GM23338 (cell line): ENCODE data around the gene FNDC8. TPM values are rescaled to one million over a fixed set of nuclear protein-coding genes. Genes with fewer than 3 reads are reported as not detected.

Experiments used
- ATAC-seq: fragments of 200-7000 bp; cut with Tn5 transposase; 3 replicates; pipeline ENCODE4 v1.9.1; 2020
- DNase-seq: peaks from one replicate; pipeline ENCODE4 v3.0.0-alpha.2; 2015; ENCODE audit warnings: low spot score
- H2AFZ ChIP-seq: fragments of 200-600 bp; sonication (generic); 2 replicates; pipeline ENCODE4 v1.8.0; 2016; ENCODE audit warnings: antibody characterized with exemption, mild to moderate bottlenecking, moderate library complexity
- H3F3A ChIP-seq: fragments of 200-600 bp; sonication (generic); replicated peaks from 2 replicates; pipeline ENCODE4 v1.8.0; 2017; ENCODE audit warnings: antibody characterized with exemption, mixed run types, low read depth
- H3K27ac ChIP-seq: fragments of 200-600 bp; sonication (generic); 2 replicates; pipeline ENCODE4 v1.6.1; 2016; ENCODE audit warnings: low read depth
- H3K27me3 ChIP-seq: fragments of 200-600 bp; sonication (generic); 2 replicates; pipeline ENCODE4 v1.8.0; 2016; ENCODE audit warnings: mild to moderate bottlenecking, mixed run types, moderate library complexity; ENCODE audit not compliant: insufficient read depth
- H3K36me3 ChIP-seq: fragments of 200-600 bp; sonication (generic); 2 replicates; pipeline ENCODE4 v1.8.0; 2016; ENCODE audit warnings: mild to moderate bottlenecking; ENCODE audit not compliant: insufficient read depth
- H3K4me1 ChIP-seq: fragments of 200-600 bp; sonication (generic); 2 replicates; pipeline ENCODE4 v1.8.0; 2016; ENCODE audit warnings: mild to moderate bottlenecking, moderate library complexity; ENCODE audit not compliant: insufficient read depth
- H3K4me2 ChIP-seq: fragments of 200-600 bp; sonication (generic); 2 replicates; pipeline ENCODE4 v1.7.1; 2017; ENCODE audit warnings: mixed run types
- H3K4me3 ChIP-seq: fragments of 200-600 bp; sonication (generic); 2 replicates; pipeline ENCODE4 v1.6.1; 2016; ENCODE audit warnings: mixed run types
- H3K79me2 ChIP-seq: fragments of 200-600 bp; sonication (generic); replicated peaks from 2 replicates; pipeline ENCODE4 v1.8.0; 2017; ENCODE audit warnings: mild to moderate bottlenecking; ENCODE audit not compliant: insufficient read depth
- H3K9me2 ChIP-seq: fragments of 200-600 bp; sonication (generic); 2 replicates; pipeline ENCODE4 v1.8.0; 2017; ENCODE audit not compliant: insufficient read depth
- H4K20me1 ChIP-seq: fragments of 200-600 bp; sonication (generic); replicated peaks from 2 replicates; pipeline ENCODE4 v1.8.0; 2017; ENCODE audit warnings: mild to moderate bottlenecking; ENCODE audit not compliant: insufficient read depth
- H3K27ac Mint-ChIP-seq: 2 replicates; pipeline ENCODE4 v1.8.0; 2020; ENCODE audit warnings: inconsistent platforms, mild to moderate bottlenecking, moderate library complexity, mixed read lengths
- H3K27me3 Mint-ChIP-seq: 3 replicates; pipeline ENCODE4 v1.8.0; 2022; ENCODE audit warnings: low read depth, mild to moderate bottlenecking, moderate library complexity, mixed read lengths, inconsistent platforms; ENCODE audit not compliant: insufficient read depth, poor library complexity
- H3K36me3 Mint-ChIP-seq: 3 replicates; pipeline ENCODE4 v1.8.0; 2021; ENCODE audit warnings: low read depth, mild to moderate bottlenecking, inconsistent platforms, moderate library complexity, mixed read lengths
- H3K4me1 Mint-ChIP-seq: 3 replicates; pipeline ENCODE4 v1.8.0; 2020; ENCODE audit warnings: mild to moderate bottlenecking, inconsistent platforms, mixed read lengths
- H3K4me3 Mint-ChIP-seq: 3 replicates; pipeline ENCODE4 v1.8.0; 2021; ENCODE audit warnings: moderate library complexity, mild to moderate bottlenecking, inconsistent platforms, mixed read lengths
- H3K9me3 Mint-ChIP-seq: 3 replicates; pipeline ENCODE4 v1.8.0; 2020; ENCODE audit warnings: moderate library complexity, mild to moderate bottlenecking, inconsistent platforms, mixed read lengths
- CREB1 ChIP-seq: fragments of 250-450 bp; sonication (Bioruptor Pico); IDR thresholded peaks from 2 replicates; pipeline ENCODE4 v1.5.0; 2020; ENCODE audit warnings: low read depth, mild to moderate bottlenecking, moderate library complexity
- CTCF ChIP-seq, 2 experiments: fragments of 200-600 bp in 1 of 2; sonication (generic) in 1 of 2; conservative IDR thresholded peaks; 2 replicates each; pipeline versions ENCODE4 v1.5.1 to v1.6.1; 2016 to 2017; ENCODE audit warnings: antibody characterized with exemption in 2 of 2, low read depth in 2 of 2, mild to moderate bottlenecking in 2 of 2, moderate library complexity in 1 of 2
- ETS1 ChIP-seq: IDR thresholded peaks from 2 replicates; pipeline ENCODE4 v1.6.1; 2016; ENCODE audit warnings: antibody characterized with exemption
- EZH2 ChIP-seq: fragments of 200-600 bp; sonication (generic); IDR thresholded peaks from one replicate; pipeline ENCODE4 v1.8.0; 2017; ENCODE audit warnings: antibody characterized with exemption, mild to moderate bottlenecking, low read depth; ENCODE audit not compliant: unreplicated experiment
- EZH2phosphoT487 ChIP-seq: fragments of 200-600 bp; sonication (generic); IDR thresholded peaks from one replicate; pipeline ENCODE4 v1.8.1; 2018; ENCODE audit warnings: antibody characterized with exemption; ENCODE audit not compliant: unreplicated experiment
- JUNB ChIP-seq: IDR thresholded peaks from one replicate; pipeline ENCODE4 v1.6.1; 2016; ENCODE audit warnings: antibody characterized with exemption; ENCODE audit not compliant: unreplicated experiment
- NANOG ChIP-seq: IDR thresholded peaks from 2 replicates; pipeline ENCODE4 v1.6.1; 2016; ENCODE audit warnings: antibody characterized with exemption, borderline replicate concordance
- POLR2AphosphoS5 ChIP-seq: IDR thresholded peaks from 2 replicates; pipeline ENCODE4 v1.6.1; 2016; ENCODE audit warnings: antibody characterized with exemption, low read depth
- REST ChIP-seq: IDR thresholded peaks from one replicate; pipeline ENCODE4 v1.6.1; 2018; ENCODE audit warnings: antibody characterized with exemption; ENCODE audit not compliant: unreplicated experiment
- STAT1 ChIP-seq: IDR thresholded peaks from one replicate; pipeline ENCODE4 v1.6.1; 2016; ENCODE audit warnings: antibody characterized with exemption; ENCODE audit not compliant: unreplicated experiment
- ZNF114 ChIP-seq: fragments of 250-450 bp; sonication (Bioruptor Pico); IDR thresholded peaks from 2 replicates; pipeline ENCODE4 v1.5.0; 2020; ENCODE audit warnings: mild to moderate bottlenecking, moderate library complexity
- ZNF331 ChIP-seq: fragments of 250-450 bp; sonication (Bioruptor Pico); IDR thresholded peaks from 2 replicates; pipeline ENCODE4 v1.5.0; 2020; ENCODE audit warnings: low read depth, mild to moderate bottlenecking, moderate library complexity
- polyA plus RNA-seq: library from polyadenylated mRNA; unstranded; fragments of >200 nt; fragmentation: Nextera tagmentation; extraction: Ambion mirVana; gene quantifications from 2 replicates; pipeline ENCODE4 v1.2.1, GENCODE V29; 2016
- total RNA-seq: library from RNA; depleted of rRNA; stranded (reverse); fragments of >200 nt; shearing (Covaris generic); gene quantifications from 2 replicates; pipeline ENCODE4 v1.2.3, GENCODE V29; 2014

Gene FNDC8
- total and polyA plus RNA-seq, 2 experiments from 2014 or later, result not detected

DNA sequence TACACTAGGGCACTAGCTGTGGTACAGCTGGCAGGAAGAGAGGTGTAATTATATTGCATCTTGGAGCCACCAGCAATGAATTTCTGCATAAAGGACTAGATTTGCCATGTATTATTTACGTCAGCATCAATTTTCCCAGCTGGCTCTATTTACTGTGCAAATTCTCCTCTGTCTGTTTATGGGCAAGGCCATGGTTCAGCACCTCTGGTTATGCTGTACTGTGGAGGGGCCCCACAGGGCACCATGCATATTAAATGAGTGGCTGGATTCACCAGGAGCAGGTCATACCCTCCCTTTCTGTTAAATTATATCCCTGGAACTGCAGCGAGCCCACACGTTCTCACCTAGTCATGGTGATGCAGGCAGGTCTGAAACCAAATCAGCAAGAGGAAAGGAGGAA is 21.5 kb upstream of the FNDC8 start:
- Histone ChIP-seq H3K4me1 (no peaks in the 10 kb centered on the region), H3K9me2 (no peaks in the 10 kb centered on the region), H3K79me2 (no peaks in the 10 kb centered on the region), H2AFZ (no peak overlapping the region), H3K27ac (no peak overlapping the region), H3K4me3 (no peak overlapping the region), H4K20me1 (no peaks in the 10 kb centered on the region), H3K36me3 (no peaks in the 10 kb centered on the region), H3K27me3 (no peaks in the 10 kb centered on the region), H3K4me2 (no peak overlapping the region), H3F3A (no peaks in the 10 kb centered on the region)
- TF ChIP-seq REST (no peak), NANOG (no peak), STAT1 (no peak)
- peaks cover 21% of the 10 kb centered on the region for H3K36me3 Mint-ChIP-seq
- no peaks in the 10 kb centered on the region for H3K9me3 Mint-ChIP-seq
- DNase-seq (no peak), ATAC-seq (no peak)
- no peak overlapping the region for H3K27ac Mint-ChIP-seq
- H3K27me3 Mint-ChIP-seq, result peaks cover 3% of the 10 kb centered on the region
- H3K4me1 Mint-ChIP-seq, result no peaks in the 10 kb centered on the region
- no peak overlapping the region for H3K4me3 Mint-ChIP-seq

GRCh38 chr17:35101036-35101435 is 20.4 kb upstream of the FNDC8 start:
- no peak for ATAC-seq
- peaks cover 29% of the 10 kb centered on the region for H3K36me3 Mint-ChIP-seq
- no peaks in the 10 kb centered on the region for H3K36me3 ChIP-seq
- TF ChIP-seq ETS1 (no peak), REST (no peak), ZNF331 (no peak), ZNF114 (no peak), NANOG (no peak), POLR2AphosphoS5 (no peak), EZH2phosphoT487 (no peak), EZH2 (no peak), CTCF (conservative IDR thresholded peaks at IDR 0.05; ENCODE audit: low read depth in 2 of 2) (no peak), CREB1 (CRISPR knock-in tag) (no peak), STAT1 (no peak), JUNB (no peak)

More at GRCh38 chr17:35101036-35101435, 20.4 kb upstream of the FNDC8 start:
- no peak overlapping the region; the same call in 1 of the 2 replicates for H3K27ac Mint-ChIP-seq
- no peak overlapping the region for H3K4me3 Mint-ChIP-seq
- Histone ChIP-seq H3K27me3 (no peaks in the 10 kb centered on the region), H3K9me2 (no peaks in the 10 kb centered on the region), H3K27ac (no peak overlapping the region), H3K4me1 (no peaks in the 10 kb centered on the region), H3K79me2 (no peaks in the 10 kb centered on the region), H3F3A (no peaks in the 10 kb centered on the region), H4K20me1 (no peaks in the 10 kb centered on the region), H2AFZ (no peak overlapping the region), H3K4me2 (no peak overlapping the region), H3K4me3 (no peak overlapping the region)
- H3K27me3 Mint-ChIP-seq, result peaks cover 3% of the 10 kb centered on the region
- no peaks in the 10 kb centered on the region for H3K4me1 Mint-ChIP-seq
- no peak for DNase-seq
- H3K9me3 Mint-ChIP-seq, result no peaks in the 10 kb centered on the region
